ENCODE results near the gene GPR17. TPM values are rescaled to one million over a fixed set of nuclear protein-coding genes. Genes with fewer than 3 reads are reported as not detected.

Gene GPR17
- total RNA-seq, 1 donor from 2014 or later = 6.1 TPM

- DNase-seq = no peak
Measured at GRCh38 chr2:127630096-127630863, 15.7 kb upstream of the GPR17 start.

GRCh38 chr2:127630864-127631540, 15.0 kb upstream of the GPR17 start:
- no peak for DNase-seq

- no peak for DNase-seq
Measured at GRCh38 chr2:127631541-127631996, 14.4 kb upstream of the GPR17 start.

DNA sequence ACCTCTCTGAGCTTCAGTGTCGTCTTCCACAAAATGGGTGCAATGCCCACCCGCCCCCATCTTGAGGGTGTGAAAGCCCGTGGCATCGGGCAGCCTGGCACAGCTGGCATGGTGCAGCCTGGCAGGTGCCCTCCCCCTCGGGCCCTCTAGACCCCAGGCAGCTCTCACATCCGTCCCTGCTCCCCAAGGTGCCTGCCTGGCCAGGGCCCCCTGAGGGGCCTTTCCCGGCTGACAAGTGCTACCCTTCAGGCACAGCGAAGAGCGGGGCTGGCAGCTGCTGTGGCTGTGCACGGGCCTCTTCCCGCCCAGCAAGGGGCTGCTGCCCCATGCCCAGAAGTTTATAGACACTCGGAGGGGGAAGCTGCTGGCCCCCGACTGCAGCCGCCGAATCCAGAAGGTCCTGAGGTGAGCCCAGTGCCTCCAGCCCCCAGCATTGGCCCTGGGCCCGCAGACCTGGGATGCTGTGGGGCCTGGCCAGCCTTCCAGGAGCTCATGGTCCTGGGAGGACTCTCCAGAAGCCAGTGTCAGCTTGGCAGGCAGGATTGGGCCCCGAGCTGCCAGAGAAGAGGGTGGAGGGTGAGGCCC, 13.9 kb upstream of the GPR17 start:
- DNase-seq = no peak

GRCh38 chr2:127632592-127633489, 13.1 kb upstream of the GPR17 start:
- no peak for DNase-seq

DNA sequence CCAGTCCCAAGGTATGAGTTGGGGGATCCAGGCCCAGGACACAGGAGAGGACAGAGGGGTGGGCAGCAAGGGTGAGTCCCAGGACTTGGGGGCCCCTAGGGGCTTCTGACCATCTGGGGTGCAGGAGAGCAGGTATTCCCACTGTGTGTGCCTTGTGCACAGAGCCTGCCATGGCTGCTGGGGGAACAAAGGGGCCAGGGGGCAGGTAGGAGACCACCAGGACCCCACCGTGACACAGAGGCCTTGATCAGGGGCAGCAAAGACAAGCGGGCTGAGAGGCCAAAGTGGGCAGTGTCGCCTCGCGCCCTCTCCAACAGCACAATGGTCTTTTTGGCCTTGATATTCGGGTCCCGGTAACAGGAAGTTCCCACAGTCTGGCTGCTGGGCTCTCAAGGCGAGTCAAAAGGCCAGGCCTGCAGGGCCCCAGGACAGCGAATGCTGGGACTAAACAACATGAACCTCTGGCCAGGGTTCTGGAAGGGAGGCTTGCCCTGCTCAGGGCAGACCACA, 12.3 kb upstream of the GPR17 start:
- DNase-seq = no peak

GRCh38 chr2:127634066-127634617, 11.8 kb upstream of the GPR17 start:
- no peak for DNase-seq

DNA sequence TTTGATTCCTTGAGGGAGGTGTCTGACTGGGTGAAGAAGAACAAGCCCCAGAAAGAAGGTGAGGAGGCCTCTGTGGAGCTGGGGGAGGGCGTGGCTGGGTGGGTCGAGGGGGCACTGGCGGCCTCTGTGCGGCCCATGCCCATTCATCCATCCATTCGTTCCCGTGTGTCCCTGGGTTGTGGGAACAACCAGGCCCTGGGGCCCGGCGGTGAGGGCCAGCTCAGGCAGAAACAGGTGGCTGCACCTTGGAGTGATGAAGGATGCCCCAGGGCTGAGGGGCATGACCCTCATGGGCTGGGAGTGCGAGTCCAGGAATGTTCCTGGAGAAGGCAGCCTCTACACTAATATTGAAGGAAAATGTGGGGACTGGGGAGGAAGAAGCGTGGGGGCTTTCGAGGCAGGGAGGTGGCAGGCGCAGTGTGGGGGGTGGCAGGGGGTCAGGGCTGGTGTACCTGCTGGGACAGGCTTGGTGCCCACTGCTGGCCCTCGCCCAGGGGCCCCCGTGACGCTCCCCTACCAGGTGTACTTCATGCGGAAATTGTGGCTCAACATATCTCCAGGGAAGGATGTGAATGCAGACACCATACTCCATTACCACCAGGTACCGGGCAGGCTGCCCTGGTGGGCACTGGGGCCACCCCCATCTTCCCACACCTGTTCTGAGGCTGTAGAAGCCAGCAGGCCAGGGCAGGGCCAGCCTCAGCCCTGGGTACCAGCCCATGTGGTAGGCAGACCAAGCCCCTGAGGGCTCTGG, 11.2 kb upstream of the GPR17 start:
- DNase-seq = no peak

DNA sequence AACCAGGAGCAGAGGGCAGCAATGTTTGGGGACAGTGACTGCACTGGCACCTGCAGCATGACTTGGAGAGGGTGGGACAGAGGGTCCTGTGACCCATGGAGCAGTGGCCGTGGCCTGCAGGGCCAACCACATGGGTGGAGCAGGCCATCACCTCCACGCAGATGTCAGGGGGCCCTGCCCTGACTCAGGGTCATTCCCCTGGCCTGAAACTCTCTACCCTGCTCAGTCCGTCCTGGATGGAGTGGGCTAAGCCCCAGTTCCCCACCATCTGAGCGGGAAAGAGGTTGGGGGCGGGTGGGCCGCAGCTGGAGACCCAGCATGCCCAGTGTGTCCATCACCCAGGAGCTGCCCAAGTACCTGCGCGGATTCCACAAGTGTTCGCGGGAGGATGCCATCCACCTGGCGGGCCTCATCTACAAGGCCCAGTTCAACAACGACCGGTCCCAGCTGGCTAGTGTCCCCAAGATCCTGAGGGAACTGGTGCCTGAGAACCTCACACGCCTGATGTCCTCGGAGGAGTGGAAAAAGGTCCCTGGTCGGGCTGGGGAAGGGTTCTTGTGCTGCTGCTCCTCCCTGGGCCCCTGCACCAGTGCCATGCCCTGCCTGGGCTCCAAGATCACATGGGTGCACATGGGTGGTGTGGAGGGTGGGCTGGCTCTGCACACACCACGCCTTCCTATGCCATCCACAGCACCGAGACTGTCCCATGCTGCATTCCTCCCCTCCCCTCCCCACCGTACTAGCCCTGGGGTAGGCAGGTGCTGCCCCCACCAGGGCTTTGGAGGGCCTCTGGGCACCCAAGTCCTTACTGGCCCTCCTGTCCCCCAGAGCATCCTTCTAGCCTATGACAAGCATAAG, 10.3 kb upstream of the GPR17 start:
- no peak for DNase-seq

DNA sequence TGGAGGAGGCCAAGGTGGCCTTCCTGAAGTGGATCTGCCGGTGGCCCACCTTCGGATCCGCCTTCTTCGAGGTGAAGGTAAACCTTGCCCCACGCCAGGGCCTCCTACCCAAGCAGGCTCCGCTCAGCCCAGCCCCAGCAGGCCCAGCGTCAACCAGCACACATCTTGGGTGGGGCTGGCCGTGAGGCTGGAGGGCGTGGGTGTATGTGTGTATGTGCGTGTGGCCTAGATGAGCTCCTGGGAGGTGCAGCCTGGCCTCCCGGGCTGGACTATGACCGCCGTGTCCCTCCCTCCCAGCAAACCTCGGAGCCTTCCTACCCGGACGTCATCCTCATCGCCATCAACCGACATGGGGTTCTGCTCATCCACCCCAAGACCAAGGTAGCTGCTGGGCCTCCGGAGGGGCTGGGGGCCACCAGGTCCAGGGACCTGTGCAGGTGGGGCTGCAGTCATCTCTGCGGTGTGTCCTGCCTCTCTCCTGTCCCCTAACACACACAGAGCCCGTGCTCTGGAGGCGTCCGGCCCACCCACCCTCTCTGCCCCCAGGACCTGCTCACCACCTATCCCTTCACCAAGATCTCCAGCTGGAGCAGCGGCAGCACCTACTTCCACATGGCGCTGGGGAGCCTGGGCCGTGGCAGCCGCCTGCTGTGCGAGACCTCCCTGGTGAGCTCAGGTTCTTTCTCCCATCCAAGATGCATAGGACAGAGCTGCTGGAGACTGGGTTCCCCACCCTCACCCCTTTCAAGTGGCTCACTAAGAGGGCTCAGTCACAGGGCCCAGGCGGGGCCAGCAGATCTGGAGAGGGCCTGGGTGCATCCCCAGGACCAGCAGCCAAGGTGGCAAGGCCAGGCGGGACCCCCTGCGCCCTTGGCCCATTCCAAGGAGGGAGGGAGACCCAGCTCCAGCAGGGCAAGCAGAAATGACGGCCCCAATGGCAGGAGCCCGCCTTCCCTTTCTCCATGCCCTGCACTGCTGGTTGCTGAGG, 9.4 kb upstream of the GPR17 start:
- no peak for DNase-seq

DNA sequence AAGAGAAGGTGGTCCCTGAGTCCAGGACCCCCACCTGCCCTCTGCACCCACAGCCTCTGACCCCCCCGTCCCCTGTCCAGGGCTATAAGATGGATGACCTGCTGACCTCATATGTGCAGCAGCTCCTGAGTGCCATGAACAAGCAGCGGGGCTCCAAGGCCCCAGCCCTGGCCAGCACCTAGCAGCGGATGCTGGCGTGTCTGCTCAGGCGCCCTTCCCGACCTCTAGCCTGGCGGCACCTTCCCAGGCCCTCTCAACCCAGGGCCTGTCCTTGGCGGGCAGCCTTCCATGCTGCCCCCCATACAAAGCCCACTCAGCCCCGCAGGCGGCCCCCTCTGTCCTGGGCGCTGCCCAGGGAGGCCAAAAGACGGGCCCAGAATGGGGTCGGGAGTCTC, 8.7 kb upstream of the GPR17 start:
- DNase-seq = no peak

GRCh38 chr2:127637725-127638252, 8.2 kb upstream of the GPR17 start:
- no peak for DNase-seq

GRCh38 chr2:127638361-127639110, 7.4 kb upstream of the GPR17 start:
- no peak for DNase-seq

DNA sequence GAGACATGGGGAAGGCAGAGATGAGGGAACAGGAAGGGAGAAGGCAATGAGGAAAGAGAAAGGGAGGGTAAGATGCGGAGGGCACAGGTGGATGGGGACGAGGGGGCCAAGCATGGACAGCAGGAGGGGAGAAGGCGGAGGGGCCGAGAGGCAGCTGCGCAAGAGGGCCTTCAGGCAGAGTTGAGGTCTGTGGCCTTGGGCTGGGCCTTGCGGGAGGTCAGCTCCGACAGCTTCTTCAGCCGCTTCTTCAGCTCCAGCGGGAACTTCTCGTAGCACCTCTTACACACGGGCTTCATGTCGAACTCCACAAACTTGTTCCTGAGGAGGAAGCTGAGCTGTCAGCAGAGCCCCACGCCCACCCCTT, 6.9 kb upstream of the GPR17 start:
- no peak for DNase-seq

DNA sequence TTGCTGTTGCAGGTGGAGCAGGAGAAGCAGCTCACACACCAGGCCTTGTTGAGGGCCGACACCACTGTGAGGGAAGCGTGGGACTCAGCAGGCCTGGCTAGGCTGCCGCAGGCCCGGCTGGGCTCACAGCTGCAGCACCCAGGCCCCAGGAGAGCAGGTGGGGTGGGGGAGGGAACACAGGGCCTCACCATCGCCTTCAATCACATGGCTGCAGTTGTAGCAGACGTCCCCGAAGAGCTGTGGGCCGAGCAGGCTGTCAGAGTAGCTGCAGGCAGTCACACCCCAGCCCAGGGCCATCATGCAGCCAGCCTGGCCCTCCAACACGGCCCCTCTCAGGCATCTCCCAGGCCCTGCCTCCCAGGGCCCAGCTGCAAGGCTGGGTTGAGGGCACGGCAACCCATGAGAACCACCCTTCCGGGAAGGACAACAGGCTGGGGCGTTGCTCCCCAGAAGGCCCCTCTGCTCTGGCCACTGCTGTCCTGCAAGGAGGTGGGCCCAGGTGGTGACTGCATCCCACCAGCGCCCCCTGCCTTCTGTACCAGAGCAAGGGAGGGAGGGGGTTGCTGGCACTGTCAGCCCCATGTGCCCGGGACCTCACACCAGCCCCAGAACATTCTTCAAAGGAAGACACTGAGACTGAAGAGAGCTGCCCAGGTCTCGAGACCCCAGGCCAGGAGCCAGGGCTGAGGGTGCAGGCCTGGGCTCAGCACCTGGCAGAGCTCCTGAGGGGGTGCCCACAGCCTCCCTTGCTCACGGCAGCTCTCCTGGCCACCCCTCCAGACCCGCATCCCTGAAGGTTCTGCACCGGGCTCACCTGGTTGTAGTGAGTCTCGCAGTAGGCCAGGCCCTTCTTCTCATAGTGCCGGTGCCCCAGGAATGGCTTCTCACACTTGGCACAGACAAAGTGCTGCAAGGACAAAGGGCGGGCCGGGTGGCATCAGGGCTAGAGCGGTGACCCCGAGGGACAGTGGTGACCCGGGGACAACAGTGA, 5.6 kb upstream of the GPR17 start:
- DNase-seq = no peak

DNA sequence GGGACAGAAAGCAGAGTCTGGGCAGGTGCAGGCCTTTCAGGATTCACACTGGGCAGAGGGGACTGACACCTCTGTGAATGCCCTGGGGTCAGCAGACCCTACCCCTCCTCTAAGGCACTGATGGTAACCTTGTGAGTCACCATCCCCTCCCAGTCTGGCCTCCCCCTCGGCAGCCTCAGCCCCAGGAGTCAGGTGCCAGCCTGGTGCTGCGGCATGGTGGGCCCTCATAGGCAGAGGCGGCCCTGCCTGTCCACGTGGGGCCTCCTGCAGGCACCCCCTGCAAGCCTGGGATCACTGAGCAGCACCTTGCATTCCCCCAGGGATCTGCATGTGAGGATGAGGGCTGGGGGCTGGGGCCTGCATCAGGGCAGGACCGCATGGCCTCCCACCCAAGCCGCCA, 4.8 kb upstream of the GPR17 start:
- DNase-seq = no peak
